ENCODE data around the gene FOXO3. TPM values are rescaled to one million over a fixed set of nuclear protein-coding genes. Genes with fewer than 3 reads are reported as not detected.

Gene FOXO3
- total RNA-seq, 1 donor from 2014 or later, result 40.4 TPM

DNA sequence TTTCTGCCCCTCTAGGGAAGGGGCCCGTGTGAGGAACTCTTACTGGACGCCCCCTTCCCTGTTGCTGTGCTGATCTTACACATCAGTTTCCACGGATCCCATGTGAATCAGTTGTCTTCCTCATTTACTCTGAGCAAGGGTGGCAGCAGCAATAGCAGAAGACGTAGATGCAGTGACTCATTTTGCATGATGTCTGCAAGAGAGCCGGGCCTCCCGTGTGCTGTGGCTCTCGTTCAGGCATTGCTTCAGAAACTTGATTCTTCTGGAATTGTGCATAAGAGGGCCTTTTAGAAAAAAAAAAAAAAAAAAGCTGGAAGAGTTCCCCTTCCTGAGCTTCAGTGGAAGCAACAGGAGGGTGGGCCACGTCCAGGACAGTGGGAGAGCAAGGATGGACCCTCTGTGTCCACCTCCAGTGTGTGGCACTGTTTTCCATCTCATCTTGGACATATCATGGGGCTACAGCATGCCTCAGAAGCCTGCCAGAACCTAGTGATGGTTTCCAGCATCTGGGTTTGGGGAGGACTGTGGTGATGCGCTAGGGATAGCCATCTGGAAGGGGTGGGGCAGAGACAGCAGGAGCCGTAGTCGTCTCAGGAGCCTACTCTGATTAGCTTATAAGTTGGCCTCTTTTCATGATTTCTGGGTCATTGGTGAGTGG is 62.1 kb downstream of the FOXO3 start:
- DNase-seq (ENCODE audit: low spot score in 2 of 2) (no peak), FAIRE-seq (no peak)

DNA sequence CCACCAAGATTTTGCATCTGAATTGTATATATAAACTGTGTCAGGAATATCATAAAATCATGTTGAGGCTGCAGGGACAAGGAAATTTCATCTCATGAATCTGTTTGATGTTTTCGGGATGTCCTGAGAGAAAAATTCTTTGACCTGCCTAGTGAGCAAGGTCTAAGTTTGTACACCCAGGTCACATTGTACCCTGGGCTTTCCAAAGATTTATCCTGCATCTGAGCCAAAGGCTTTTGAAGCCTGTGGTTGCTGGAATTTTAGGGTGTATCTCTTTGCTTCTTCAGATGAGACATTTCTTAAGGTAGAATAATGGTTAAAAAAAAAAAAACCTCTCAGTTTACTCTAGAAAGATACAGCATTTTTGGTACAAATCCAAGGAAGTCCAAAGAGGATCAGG is 63.3 kb downstream of the FOXO3 start:
- FAIRE-seq (no peak), DNase-seq (ENCODE audit: low spot score in 2 of 2) (no peak)

DNA sequence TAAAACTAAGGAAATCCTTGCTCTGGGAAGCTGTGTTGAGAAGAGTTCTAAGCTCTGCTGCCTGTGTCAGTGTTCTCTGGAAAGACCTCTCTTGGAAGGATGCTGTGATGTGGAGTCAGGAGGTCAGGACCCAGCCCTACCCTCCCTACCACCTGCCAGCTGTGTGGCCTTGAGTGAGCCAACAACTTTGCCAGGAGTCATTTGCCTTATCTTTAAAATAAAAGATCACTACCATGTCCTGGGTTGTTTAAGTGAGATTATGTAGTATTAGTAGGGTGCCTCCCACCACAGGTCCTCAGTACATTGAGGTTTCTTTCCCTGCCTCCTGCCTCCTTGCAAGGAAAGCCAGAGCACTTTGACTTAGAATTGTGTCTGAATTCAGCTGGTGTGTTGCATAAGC is 64.9 kb downstream of the FOXO3 start:
- DNase-seq (ENCODE audit: low spot score in 2 of 2) (no peak), FAIRE-seq (no peak)

DNA sequence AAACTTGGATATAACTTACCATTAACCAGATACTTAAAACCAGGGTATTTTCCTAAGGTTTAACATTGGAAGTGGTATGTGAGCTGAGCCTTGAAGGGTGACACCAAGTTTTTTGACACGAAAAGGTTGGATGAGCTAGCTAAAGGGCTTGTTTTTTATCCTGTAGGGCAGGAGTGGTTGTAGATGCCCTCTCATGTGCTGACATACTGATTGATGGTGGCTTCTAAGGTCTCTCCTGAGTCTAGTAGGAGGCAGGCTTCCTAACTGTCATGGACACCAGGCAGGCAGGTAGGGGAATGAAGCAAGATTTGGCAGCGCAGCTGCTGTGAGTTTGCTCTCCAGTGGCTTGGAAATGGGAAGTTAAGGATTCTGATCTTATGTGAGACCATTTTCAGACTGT is 66.1 kb downstream of the FOXO3 start:
- DNase-seq (ENCODE audit: low spot score in 2 of 2) (no peak), FAIRE-seq (no peak)

DNA sequence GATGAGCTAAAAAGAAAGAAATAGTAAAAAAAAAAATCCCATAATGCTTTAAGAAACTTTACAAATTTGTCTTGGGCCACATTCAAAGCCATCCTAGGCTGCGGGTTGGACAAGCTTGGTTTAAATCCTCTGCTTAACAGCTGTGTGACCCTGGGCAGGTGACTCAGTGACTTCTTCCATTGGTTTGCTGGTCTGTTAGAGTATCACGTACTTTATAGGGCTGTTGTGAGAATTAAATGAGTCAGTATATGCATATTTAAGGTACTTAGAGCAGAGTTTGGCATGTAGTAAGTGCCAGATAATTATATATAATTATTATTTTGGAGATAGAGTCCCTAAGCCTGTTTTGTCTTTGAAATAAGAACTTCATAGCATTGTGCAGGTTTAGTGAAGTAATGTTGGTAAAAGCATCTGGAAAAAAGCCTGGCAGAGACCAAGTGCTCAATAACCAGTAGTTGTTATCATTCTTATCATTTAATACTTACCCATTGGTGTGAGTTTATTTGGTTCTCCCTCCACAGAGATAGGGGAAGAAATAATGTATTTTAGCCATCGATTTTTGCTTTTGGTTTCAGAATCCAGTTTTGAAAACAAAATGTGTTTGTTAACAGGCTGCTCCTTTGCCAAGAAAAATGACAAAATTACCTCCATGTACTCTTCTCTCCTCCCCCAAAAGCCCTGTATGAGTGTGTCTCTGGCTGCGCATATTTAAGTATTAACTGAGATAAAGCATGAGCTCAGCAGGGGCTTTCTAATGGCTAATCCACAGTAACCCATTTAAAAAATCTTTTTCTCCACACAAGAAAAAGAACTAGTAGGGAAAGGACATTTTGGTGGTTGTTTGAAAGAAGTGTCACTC is 67.2 kb downstream of the FOXO3 start:
- no peak for DNase-seq (ENCODE audit: low spot score in 2 of 2)
- FAIRE-seq, result no peak

DNA sequence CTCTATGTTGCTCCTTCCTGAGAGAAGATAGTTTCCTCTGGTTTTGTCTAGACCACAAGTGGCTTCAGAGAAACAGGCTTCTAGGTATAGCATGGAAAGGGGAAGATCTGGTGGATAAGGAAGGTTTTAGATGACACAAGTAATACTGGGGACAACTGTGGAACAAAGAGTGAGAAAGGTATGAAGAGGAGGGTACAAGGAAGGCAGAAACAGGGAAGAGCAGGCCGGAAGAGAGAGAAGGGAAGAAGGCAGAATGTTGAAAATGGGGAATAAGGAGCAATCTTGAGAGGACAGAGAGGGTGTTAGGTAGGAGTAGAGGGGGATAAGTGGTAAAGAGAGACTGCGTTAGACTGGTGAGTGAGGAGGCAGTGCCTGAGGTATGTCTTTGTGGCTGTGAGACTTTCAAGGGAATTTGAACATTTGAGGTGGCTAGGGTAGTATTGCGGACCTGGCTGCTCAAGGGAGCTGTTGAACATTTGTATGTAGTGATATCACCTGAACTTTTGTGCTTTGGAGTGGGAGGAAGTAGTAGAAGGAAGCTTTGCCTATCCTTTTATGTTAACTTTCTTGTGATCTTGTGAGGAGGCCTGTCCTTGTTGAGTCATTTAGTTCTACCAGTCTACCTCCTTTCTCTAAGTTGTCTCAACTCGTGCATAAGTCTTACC is 69.5 kb downstream of the FOXO3 start:
- DNase-seq (ENCODE audit: low spot score in 2 of 2), result no peak
- no peak for FAIRE-seq

DNA sequence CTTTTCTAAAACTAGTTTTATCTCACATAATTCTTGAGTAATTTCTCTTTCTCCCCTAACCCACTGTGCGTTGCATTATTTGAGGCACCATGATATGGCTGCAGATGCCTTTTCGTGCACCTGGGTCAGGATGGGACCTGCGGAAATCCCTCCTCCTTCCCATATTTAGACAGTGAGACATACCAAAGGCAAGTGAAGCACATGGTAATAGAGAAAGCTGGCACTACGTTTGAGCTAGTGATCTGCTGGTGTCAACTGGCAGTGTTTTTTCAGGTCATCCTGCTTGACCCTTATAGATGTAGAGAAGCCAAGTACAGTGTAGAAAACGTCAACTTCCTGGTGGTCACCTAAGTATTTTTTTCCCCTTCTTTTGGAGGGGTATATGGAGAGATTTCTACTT is 71.7 kb downstream of the FOXO3 start:
- FAIRE-seq (no peak), DNase-seq (ENCODE audit: low spot score in 2 of 2) (no peak)

DNA sequence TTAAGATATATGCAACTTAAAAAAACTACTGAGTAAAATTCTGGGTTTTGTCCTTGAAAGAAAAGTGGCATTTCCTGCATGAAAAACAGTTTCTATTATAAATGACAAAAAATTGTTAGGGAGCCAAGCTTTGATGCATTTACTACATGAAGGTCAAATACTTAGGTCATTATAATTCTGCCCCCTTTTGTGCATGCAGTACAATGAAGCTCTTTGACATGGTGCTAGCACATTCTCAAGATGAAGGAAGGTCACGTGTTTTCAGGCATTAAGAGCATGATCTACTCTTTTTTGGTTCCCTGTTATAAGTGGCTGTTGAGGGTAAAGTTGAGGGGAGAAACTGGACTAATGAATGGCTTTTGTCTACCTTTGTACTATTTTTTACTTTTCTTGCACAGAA is 72.7 kb downstream of the FOXO3 start:
- FAIRE-seq (no peak), DNase-seq (ENCODE audit: low spot score in 2 of 2) (no peak)

DNA sequence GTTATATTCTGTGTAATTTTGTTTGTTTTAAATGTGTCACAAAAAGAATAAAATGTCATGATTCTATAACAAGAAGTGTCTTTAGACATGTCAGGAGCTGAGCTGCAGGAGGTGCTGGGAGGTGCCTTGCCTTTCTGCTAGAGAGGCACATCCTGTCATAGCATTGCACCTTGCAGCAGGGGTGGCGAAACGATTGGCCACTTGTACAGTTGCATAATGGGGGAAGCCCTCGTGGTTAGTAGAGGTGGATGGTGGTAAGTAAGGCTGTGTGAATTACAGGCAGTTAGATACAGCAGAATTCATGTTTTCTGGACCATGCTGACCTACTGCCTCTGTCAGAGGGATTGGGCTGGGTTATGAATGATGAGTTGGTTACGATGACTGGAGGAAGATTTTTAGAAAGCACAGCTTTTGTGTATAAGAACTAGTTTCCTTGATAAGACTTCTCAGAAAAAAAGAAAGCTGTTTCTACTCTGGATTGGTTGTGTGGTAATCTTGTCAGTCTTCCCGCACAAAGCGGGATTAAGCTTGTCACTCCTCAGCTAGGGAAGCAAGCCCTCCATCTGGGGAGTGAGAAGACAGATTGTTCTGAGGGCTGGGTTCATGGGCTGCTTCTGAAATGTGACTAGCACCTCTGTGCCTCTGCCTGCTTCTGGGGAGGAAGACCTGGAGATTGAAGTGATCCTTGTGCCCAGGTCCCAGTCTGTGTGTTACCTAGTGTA is 74.9 kb downstream of the FOXO3 start:
- no peak for FAIRE-seq
- DNase-seq (ENCODE audit: low spot score in 2 of 2), result no peak

DNA sequence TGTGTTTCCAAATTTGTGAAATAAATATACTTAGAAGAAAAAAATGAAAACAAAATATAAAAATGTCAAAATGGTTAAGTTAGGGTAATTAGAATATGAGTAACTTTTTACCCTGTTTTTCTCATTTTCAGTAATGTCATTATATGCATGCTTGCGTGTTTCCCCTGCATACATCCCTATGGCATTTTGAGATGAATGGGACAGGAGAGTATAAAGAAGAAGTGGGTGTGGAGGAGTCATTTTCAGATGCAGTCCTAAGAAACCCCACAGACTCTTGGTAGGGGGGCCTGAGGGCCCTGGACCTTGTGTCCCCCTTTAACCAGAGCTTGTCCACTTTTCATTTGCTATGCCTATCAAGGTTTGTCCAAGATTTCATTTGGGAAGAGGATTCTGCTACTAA is 77.2 kb downstream of the FOXO3 start:
- no peak for FAIRE-seq
- DNase-seq (ENCODE audit: low spot score in 2 of 2), result no peak

DNA sequence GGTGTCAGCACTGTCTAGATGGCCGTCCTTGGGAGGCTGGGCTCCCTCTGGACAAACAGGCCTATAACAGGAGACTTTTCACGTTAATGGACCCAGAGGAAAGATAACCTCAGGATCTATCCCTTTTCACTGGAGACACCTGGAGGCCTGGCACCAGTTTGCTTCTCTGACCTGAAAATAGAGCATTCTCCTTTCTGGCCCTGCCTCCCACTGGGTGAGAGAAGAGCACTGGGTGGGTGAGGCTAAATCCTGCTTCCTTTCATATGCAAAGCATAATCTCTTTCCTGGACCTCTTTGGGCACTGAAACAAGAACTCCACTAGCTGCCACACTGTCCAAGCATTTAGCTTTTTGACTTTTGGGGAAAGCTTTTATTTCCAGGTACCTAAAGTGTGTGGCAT is 78.3 kb downstream of the FOXO3 start:
- DNase-seq (ENCODE audit: low spot score in 2 of 2) (no peak), FAIRE-seq (no peak)

DNA sequence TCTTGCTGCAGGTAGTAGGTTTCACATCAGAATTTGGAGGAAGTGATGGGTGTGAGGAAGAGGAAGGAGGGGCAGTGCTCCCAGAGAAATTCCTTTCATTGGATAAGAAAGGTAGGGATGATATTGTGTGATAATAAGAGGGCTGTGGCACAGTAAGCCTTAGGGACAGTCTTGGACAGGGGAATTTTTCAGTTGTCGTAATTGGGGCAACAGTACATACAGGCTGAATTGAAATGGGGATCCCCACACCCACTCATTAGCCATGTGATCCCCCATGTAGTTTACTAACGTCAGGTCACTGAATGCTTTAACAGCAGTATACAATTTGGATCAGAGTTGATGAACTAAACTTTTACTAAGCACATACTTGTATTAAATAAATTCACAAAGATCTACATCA is 79.4 kb downstream of the FOXO3 start:
- FAIRE-seq, result no peak

DNA sequence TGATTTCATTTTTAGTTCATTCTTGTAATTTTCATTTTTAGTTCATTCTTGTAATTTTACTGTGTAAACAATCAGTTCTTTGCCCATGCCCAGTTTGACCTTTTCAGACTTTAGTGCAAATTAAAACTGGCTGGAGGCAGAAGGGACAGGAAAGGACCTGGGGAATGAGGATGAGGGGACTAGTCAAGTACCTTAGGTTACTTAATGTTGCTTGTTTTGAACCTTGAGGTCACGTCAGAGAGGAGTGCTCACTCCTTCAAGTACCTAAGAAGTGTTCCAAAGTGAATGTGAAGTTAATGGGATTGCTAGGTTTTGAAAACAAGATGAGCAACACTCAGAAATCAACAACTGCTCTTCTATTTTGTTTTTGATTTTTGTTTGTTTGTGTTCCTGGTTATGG is 82.5 kb downstream of the FOXO3 start:
- DNase-seq (ENCODE audit: low spot score in 2 of 2), result no peak
- no peak for FAIRE-seq

More for the DNA sequence above, 79.4 kb downstream of the FOXO3 start:
- no peak for DNase-seq (ENCODE audit: low spot score in 2 of 2)

DNA sequence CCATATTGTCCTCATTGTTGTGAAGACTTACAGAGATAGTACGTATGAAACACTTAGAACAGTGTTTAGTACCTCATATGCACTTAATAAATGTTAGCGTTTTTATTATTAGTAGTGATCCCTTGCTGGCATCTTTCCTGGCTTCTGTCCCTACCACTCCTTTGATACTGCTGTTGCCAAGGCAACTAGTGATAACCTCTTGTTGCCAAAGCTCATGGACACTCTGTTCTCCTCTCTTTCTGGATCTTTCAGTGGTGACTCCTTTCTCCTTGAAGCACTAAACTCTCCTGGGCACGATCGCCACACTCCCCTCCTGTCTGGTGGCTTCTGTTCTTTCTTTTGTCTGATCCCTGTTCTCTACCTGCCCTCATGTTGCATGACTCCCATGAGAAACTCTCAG is 83.5 kb downstream of the FOXO3 start:
- no peak for FAIRE-seq
- no peak for DNase-seq (ENCODE audit: low spot score in 2 of 2)

DNA sequence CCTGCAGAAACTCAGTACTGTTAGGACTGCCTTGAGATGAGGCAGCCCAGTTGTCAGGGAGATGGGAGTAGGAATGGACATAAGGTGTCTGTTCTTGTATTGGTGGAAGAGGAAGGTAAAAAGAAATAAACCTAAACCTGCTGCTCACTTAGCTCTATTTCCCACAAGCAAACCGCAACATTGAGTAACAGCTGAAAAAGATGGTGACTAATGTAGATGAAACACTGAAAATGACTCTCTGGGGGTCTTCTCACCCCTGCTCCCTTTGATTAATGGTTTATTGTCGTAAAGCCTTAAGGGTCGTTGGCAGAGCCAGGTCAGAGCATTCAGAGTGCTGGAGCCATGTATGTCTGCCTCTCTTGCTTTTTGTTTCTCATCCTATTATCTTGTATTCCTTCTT is 87.5 kb downstream of the FOXO3 start:
- DNase-seq (ENCODE audit: low spot score in 2 of 2), result no peak
- no peak for FAIRE-seq

DNA sequence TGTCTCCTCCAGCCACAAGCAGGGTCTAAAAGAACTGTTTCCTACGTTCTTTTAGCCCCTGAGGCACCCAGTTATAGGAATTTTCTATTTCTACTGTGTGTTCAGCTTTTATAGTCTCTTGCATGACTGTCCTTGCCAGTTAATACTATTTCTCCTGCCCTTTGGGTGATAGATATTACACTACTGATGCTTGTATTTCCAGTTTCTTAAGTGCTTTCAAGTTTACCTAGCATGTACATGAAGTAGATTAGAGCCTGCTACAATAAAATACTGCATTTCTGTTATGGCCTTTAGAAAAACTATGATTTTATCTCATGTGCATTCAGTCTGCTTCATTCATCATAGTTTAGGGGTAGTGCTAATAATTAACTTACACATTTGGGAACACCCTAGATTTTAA is 89.6 kb downstream of the FOXO3 start:
- FAIRE-seq (no peak), DNase-seq (ENCODE audit: low spot score in 2 of 2) (no peak)

DNA sequence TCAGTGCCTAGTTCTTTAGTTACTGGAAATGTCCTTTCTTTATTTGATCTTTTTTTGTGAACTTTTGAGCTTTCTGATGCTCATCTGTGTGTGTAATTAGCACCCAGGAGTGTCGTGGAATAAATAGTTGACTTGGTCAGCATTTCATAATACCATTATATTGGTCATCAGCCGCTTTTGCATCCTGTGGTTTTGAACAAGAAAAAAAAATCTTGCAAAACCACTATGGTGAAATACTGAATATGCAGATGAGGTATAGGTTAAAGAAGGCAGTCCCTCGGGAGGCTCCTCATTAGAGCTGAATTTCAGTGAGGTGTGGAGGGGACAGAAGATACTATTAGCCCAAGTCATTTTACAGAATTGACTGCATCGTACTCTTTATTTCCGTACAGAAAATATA is 90.1 kb downstream of the FOXO3 start:
- no peak for FAIRE-seq
- DNase-seq (ENCODE audit: low spot score in 2 of 2), result no peak

DNA sequence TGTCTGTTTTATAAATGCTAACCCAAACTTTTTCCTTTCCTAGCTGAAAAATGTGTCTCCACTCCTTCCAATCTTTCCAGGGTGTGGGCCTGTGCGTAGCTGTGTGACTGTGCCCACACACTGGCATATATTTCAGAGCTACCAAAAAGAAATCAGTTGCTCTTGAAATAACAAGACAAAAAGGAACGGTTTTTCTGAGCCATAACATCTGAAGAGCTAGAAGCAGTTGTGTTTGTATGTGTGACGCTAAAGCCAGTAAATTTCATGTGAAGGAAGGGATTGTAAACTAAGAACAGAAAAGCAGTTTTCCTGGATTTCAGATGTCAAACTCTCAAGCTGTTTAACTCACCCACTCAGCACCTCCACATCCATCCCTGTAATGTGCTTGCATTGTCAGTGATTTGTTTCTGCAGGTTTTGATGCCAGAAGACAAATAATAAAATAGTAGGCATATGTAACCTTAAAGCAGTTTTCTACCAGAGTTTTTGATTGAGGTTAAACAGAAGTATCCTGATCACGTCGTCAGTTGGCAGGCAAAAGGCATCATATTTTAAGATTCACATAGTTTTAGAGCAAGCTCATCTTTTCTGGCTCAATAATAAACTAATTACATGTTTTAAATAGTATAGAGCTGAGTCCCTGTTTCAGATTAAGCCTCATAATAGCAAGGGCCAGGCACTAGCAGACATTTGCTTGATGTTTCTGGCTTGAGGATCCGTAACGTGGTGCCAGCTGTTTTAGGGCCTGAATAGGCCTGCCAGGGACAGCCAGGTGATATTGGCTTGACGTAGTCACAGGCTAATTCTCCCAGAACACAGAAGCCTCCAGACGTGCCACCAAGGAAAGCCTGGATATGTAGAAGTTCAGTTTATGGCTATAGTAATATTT is 90.9 kb downstream of the FOXO3 start:
- FAIRE-seq, result no peak
- no peak for DNase-seq (ENCODE audit: low spot score in 2 of 2)

DNA sequence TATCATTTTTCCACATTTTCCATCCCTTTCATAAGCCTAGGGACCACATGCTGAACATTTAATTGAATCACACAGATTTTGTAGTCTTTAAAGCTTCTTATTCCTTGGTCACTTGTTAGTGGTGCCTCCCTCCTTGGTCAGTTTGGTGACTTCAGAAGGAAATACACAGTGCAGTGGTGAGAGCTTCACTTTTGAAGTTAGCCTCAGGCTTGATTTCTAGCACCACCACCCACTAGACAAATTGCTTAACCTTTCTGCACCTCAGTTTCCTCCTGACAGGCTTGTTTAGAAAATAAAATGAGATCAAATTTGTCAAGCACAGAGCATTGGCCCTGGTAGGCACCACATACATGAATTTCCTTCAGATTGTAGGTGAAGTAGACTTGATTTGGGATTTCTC is 91.7 kb downstream of the FOXO3 start:
- no peak for FAIRE-seq
- no peak for DNase-seq (ENCODE audit: low spot score in 2 of 2)

DNA sequence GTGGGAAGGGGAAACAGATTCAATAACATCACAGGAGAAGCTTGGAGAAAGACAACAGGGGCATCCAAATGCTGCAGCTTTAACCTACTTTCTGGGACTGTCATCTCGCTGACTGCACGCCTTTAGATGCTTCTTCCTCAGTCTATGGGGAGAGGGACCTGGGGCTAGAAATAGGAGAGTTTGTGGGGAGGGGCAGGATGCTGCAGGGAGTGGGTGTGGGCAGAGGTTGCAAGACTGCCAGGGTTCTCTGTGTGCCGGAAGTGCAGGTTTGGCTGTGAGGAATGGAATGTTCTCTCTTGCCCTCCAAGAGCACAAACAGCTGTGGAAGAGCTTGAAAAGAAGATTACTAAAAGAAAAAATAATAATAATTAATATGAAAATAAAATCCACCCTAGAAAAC is 93.2 kb downstream of the FOXO3 start:
- FAIRE-seq, result no peak
- no peak for DNase-seq (ENCODE audit: low spot score in 2 of 2)
